Measurements from ENCODE around the gene DTX2. TPM values are rescaled to one million over a fixed set of nuclear protein-coding genes. Genes with fewer than 3 reads are reported as not detected.
"Not testable (repeated sequence)": the region's sequence is repeated elsewhere in the genome, so short reads cannot be mapped to it uniquely, and the experiment has no call there.

DTX2 gene
- total and polyA plus RNA-seq, 9 donors = 5.2 to 11.3 (median 8.0) TPM

- DNase-seq = no peak
- Histone ChIP-seq H3K4me1 (ENCODE audit: control insufficient read depth, insufficient read depth, low read length) (peaks cover 3% of the 10 kb centered on the region), H3K9me3 (replicated peaks; ENCODE audit: control insufficient read depth, low read depth, low read length) (no peaks in the 10 kb centered on the region), H3K27ac (ENCODE audit: low read length) (no peak overlapping the region), H3K36me3 (ENCODE audit: control insufficient read depth, insufficient read depth, low read length) (no peaks in the 10 kb centered on the region), H3K27me3 (ENCODE audit: control insufficient read depth, insufficient read depth, low read length) (peaks cover 2% of the 10 kb centered on the region), H3K4me3 (ENCODE audit: low read length) (no peak overlapping the region)
- 74% methylated on average over 4 of the region's 4 CpGs for WGBS (ENCODE audit: insufficient coverage)
Measured at GRCh38 chr7:76426246-76426645, 35.3 kb upstream of the DTX2 start.

GRCh38 chr7:76427635-76428034, 33.9 kb upstream of the DTX2 start:
- Histone ChIP-seq H3K36me3 (ENCODE audit: control insufficient read depth, insufficient read depth, low read length) (no peaks in the 10 kb centered on the region), H3K4me3 (ENCODE audit: low read length) (no peak overlapping the region), H3K27me3 (ENCODE audit: control insufficient read depth, insufficient read depth, low read length) (peaks cover 2% of the 10 kb centered on the region), H3K4me1 (ENCODE audit: control insufficient read depth, insufficient read depth, low read length) (peaks cover 3% of the 10 kb centered on the region), H3K9me3 (replicated peaks; ENCODE audit: control insufficient read depth, low read depth, low read length) (no peaks in the 10 kb centered on the region), H3K27ac (ENCODE audit: low read length) (no peak overlapping the region)
- WGBS (ENCODE audit: insufficient coverage) = 90% methylated on average over 2 of the region's 5 CpGs
- no peak for DNase-seq

GRCh38 chr7:76428149-76428823, 33.2 kb upstream of the DTX2 start:
- H3K4me1 ChIP-seq (ENCODE audit: control insufficient read depth, insufficient read depth, low read length) = peaks cover 3% of the 10 kb centered on the region
- DNase-seq = no peak
- H3K9me3 ChIP-seq (replicated peaks; ENCODE audit: control insufficient read depth, low read depth, low read length) = no peaks in the 10 kb centered on the region
- H3K27ac ChIP-seq (ENCODE audit: low read length) = no peak overlapping the region
- no peaks in the 10 kb centered on the region for H3K27me3 ChIP-seq (ENCODE audit: control insufficient read depth, insufficient read depth, low read length)
- 69% methylated on average over 6 of the region's 13 CpGs for WGBS (ENCODE audit: insufficient coverage)
- no peaks in the 10 kb centered on the region for H3K36me3 ChIP-seq (ENCODE audit: control insufficient read depth, insufficient read depth, low read length)
- H3K4me3 ChIP-seq (ENCODE audit: low read length) = no peak overlapping the region

GRCh38 chr7:76428868-76429805, 32.4 kb upstream of the DTX2 start:
- Histone ChIP-seq H3K4me1 (ENCODE audit: control insufficient read depth, insufficient read depth, low read length) (peaks cover 3% of the 10 kb centered on the region), H3K27ac (ENCODE audit: low read length) (no peak overlapping the region), H3K4me3 (ENCODE audit: low read length) (no peak overlapping the region), H3K36me3 (ENCODE audit: control insufficient read depth, insufficient read depth, low read length) (no peaks in the 10 kb centered on the region), H3K27me3 (ENCODE audit: control insufficient read depth, insufficient read depth, low read length) (no peaks in the 10 kb centered on the region), H3K9me3 (replicated peaks; ENCODE audit: control insufficient read depth, low read depth, low read length) (no peaks in the 10 kb centered on the region)
- DNase-seq = peak; percentile 67
- 74% methylated on average over 18 of the region's 18 CpGs for WGBS (ENCODE audit: insufficient coverage)

- Histone ChIP-seq H3K27ac (ENCODE audit: low read length) (no peak overlapping the region), H3K4me3 (ENCODE audit: low read length) (no peak overlapping the region), H3K27me3 (ENCODE audit: control insufficient read depth, insufficient read depth, low read length) (no peaks in the 10 kb centered on the region), H3K36me3 (ENCODE audit: control insufficient read depth, insufficient read depth, low read length) (no peaks in the 10 kb centered on the region), H3K4me1 (ENCODE audit: control insufficient read depth, insufficient read depth, low read length) (peaks cover 3% of the 10 kb centered on the region), H3K9me3 (replicated peaks; ENCODE audit: control insufficient read depth, low read depth, low read length) (no peaks in the 10 kb centered on the region)
- WGBS (ENCODE audit: insufficient coverage) = 94% methylated on average over 8 of the region's 9 CpGs
- DNase-seq = no peak
Measured at GRCh38 chr7:76430211-76430610, 31.3 kb upstream of the DTX2 start.

- H3K36me3 ChIP-seq (ENCODE audit: control insufficient read depth, insufficient read depth, low read length) = no peaks in the 10 kb centered on the region
- DNase-seq = no peak
- H3K27ac ChIP-seq (ENCODE audit: low read length) = no peak overlapping the region
- H3K9me3 ChIP-seq (replicated peaks; ENCODE audit: control insufficient read depth, low read depth, low read length) = no peaks in the 10 kb centered on the region
- peaks cover 3% of the 10 kb centered on the region for H3K4me1 ChIP-seq (ENCODE audit: control insufficient read depth, insufficient read depth, low read length)
- no peak overlapping the region for H3K4me3 ChIP-seq (ENCODE audit: low read length)
- 87% methylated on average over 3 of the region's 3 CpGs for WGBS (ENCODE audit: insufficient coverage)
- H3K27me3 ChIP-seq (ENCODE audit: control insufficient read depth, insufficient read depth, low read length) = no peaks in the 10 kb centered on the region
Measured at GRCh38 chr7:76430836-76431235, 30.7 kb upstream of the DTX2 start.

GRCh38 chr7:76437873-76438272, 23.6 kb upstream of the DTX2 start:
- DNase-seq = peak; percentile 74
- H3K4me3 ChIP-seq (ENCODE audit: low read length); H3K36me3 ChIP-seq (ENCODE audit: control insufficient read depth, insufficient read depth, low read length); H3K27me3 ChIP-seq (ENCODE audit: control insufficient read depth, insufficient read depth, low read length); H3K27ac ChIP-seq (ENCODE audit: low read length); H3K9me3 ChIP-seq (replicated peaks; ENCODE audit: control insufficient read depth, low read depth, low read length); H3K4me1 ChIP-seq (ENCODE audit: control insufficient read depth, insufficient read depth, low read length): not testable (repeated sequence)
- WGBS (ENCODE audit: insufficient coverage) = no CpG with 5 or more reads among the region's 2 CpGs

- WGBS (ENCODE audit: insufficient coverage) = no CpG with 5 or more reads among the region's 7 CpGs
- DNase-seq; H3K4me1 ChIP-seq (ENCODE audit: control insufficient read depth, insufficient read depth, low read length): not testable (repeated sequence)
Measured at GRCh38 chr7:76439120-76439888, 22.2 kb upstream of the DTX2 start.

GRCh38 chr7:76440404-76440803, 21.1 kb upstream of the DTX2 start:
- H3K4me3 ChIP-seq (ENCODE audit: low read length); H3K27ac ChIP-seq (ENCODE audit: low read length): not testable (repeated sequence)
- WGBS (ENCODE audit: insufficient coverage) = 78% methylated on average over 2 of the region's 4 CpGs

More at GRCh38 chr7:76439120-76439888, 22.2 kb upstream of the DTX2 start:
- H3K27me3 ChIP-seq (ENCODE audit: control insufficient read depth, insufficient read depth, low read length); H3K4me3 ChIP-seq (ENCODE audit: low read length); H3K27ac ChIP-seq (ENCODE audit: low read length); H3K9me3 ChIP-seq (replicated peaks; ENCODE audit: control insufficient read depth, low read depth, low read length); H3K36me3 ChIP-seq (ENCODE audit: control insufficient read depth, insufficient read depth, low read length): not testable (repeated sequence)

GRCh38 chr7:76441792-76442191, 19.7 kb upstream of the DTX2 start:
- H3K36me3 ChIP-seq (ENCODE audit: control insufficient read depth, insufficient read depth, low read length); H3K4me3 ChIP-seq (ENCODE audit: low read length); H3K27me3 ChIP-seq (ENCODE audit: control insufficient read depth, insufficient read depth, low read length); H3K9me3 ChIP-seq (replicated peaks; ENCODE audit: control insufficient read depth, low read depth, low read length); H3K4me1 ChIP-seq (ENCODE audit: control insufficient read depth, insufficient read depth, low read length); H3K27ac ChIP-seq (ENCODE audit: low read length); DNase-seq: not testable (repeated sequence)
- WGBS (ENCODE audit: insufficient coverage) = no CpG with 5 or more reads among the region's 10 CpGs

More at GRCh38 chr7:76440404-76440803, 21.1 kb upstream of the DTX2 start:
- H3K27me3 ChIP-seq (ENCODE audit: control insufficient read depth, insufficient read depth, low read length); DNase-seq; H3K9me3 ChIP-seq (replicated peaks; ENCODE audit: control insufficient read depth, low read depth, low read length); H3K4me1 ChIP-seq (ENCODE audit: control insufficient read depth, insufficient read depth, low read length); H3K36me3 ChIP-seq (ENCODE audit: control insufficient read depth, insufficient read depth, low read length): not testable (repeated sequence)

Data from muscle of leg (tissue), 11 donors.